Activated CD4-positive, alpha-beta T cell treated with anti-CD3 and anti-CD28 coated beads, Interleukin-2, amount 50 U/mL, for 24 hours (primary cell): ENCODE data around the gene CSF2RB.

Experiments
- DNase-seq, 2 donors: peaks; one replicate each; pipeline ENCODE4 v3.0.0-alpha.2; 2020; ENCODE audit warnings: low read depth in 1 of 2, low spot score in 1 of 2

The CSF2RB gene

DNA sequence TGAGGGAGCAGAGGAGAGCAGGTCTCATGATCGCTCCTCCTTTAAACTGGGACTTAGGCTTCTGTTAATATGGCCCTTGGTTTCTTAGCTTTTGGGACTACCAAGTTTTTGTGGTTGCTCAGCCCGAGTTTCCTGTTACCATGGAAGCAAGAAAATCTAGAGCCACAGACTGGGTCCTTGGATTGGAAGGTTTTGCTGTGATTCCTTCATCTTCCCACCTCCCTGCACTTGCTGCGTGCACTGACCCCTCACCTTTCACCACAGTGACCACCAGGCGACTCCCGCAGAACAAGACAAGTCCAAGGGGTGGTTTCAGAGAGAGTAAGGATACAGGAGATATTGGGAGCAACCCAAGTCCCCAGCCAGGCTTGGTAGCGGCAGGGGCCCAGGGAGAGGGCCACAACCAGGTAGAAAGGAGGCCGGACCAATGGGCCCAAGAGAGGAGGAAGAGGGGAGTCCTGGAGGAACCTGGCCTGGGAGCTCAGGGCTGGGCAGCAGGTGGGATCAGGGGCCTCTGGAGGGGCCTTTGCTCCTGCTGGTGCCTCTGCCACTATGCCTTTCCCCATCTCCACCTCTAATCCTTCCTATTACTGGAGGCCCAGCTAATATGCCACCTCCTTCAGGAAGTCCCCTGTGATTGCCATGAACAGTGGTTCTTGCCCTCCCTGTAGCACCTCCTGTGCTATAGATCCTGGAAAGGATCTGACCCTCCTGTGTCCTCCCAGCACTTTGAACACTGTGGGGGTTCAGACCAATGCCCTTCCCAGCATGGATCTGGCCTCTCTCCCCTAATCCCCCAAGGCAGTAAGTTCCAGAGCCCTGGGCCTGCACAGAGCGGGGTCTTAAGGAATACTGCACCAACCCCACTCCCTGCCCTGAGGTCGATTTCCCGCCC is 21.2 kb downstream of the CSF2RB start:
- no peak for DNase-seq

DNA sequence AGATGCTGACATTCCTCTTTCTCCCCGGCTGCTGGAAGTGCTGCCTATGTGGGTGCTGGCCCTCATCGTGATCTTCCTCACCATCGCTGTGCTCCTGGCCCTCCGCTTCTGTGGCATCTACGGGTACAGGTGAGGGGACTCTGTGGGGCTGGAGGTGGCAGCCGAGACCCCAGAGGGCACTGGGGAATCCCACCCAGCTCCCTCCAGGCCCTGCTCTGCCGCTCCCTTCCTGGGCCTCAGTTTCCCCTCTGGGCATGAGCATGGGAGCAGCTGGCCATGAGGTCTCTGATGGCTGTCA is 21.8 kb downstream of the CSF2RB start:
- DNase-seq: no peak

DNA sequence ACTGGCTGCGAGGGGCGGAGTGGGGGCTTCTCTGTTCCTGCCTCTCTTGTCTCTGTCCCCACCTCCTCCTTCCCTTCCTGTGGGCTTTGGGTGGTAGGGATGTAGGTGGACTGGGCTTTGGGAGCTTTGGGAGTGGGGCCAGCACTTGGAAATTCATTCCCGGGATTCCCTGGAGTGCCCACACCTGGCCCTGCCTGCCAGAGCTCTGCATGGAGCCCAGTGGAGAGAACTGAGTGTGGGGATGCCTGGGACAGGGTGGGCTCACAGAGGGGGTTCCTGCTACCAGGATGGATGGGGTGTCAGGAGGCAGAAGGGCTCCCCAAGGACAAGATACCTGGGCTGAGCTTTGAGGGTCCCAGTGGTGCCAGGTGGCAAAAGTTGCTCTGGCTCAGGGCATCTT is 22.3 kb downstream of the CSF2RB start:
- no peak for DNase-seq

DNA sequence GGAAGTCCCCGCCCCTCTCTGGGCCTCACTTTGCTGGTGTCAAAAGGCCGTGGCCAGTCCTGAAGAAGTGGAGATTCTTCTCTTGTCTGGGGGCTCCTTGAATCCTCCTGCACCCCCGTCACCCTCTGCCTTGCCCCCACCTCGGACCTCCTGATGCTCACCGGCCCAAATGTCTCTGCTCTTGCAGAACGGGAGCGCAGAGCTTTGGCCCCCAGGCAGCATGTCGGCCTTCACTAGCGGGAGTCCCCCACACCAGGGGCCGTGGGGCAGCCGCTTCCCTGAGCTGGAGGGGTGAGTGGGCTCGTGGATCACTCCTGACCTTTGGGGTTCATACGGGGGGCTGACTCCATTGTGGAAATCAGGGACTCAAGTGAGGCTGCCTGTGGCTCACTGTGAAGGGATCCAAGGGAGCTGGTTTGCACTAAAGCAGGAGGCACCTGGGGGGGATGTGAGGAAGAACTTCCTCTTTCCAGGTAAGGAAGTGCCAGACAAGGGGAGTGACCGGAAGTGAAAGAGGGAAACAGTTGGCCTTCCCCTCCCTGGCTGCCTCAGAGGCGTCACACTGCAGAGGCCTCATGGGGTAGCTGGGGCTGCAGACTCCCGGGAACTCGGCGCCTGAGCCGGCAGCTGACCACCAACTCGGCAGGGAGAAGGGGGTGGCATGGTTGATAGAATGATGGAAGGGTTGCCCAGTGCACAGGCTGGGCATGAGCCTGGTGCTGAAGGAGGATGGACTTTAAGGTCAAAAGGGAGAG is 23.1 kb downstream of the CSF2RB start:
- DNase-seq: no peak

DNA sequence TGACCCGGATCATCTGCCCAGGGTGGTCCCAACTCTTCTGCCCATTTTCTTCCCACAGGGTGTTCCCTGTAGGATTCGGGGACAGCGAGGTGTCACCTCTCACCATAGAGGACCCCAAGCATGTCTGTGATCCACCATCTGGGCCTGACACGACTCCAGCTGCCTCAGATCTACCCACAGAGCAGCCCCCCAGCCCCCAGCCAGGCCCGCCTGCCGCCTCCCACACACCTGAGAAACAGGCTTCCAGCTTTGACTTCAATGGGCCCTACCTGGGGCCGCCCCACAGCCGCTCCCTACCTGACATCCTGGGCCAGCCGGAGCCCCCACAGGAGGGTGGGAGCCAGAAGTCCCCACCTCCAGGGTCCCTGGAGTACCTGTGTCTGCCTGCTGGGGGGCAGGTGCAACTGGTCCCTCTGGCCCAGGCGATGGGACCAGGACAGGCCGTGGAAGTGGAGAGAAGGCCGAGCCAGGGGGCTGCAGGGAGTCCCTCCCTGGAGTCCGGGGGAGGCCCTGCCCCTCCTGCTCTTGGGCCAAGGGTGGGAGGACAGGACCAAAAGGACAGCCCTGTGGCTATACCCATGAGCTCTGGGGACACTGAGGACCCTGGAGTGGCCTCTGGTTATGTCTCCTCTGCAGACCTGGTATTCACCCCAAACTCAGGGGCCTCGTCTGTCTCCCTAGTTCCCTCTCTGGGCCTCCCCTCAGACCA is 24.0 kb downstream of the CSF2RB start:
- DNase-seq: no peak

DNA sequence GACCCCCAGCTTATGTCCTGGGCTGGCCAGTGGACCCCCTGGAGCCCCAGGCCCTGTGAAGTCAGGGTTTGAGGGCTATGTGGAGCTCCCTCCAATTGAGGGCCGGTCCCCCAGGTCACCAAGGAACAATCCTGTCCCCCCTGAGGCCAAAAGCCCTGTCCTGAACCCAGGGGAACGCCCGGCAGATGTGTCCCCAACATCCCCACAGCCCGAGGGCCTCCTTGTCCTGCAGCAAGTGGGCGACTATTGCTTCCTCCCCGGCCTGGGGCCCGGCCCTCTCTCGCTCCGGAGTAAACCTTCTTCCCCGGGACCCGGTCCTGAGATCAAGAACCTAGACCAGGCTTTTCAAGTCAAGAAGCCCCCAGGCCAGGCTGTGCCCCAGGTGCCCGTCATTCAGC is 24.6 kb downstream of the CSF2RB start:
- no peak for DNase-seq

DNA sequence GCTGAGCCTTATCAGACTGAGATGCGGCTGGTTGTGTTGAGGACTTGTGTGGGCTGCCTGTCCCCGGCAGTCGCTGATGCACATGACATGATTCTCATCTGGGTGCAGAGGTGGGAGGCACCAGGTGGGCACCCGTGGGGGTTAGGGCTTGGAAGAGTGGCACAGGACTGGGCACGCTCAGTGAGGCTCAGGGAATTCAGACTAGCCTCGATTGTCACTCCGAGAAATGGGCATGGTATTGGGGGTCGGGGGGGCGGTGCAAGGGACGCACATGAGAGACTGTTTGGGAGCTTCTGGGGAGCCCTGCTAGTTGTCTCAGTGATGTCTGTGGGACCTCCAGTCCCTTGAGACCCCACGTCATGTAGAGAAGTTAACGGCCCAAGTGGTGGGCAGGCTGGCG is 25.5 kb downstream of the CSF2RB start:
- no peak for DNase-seq

DNA sequence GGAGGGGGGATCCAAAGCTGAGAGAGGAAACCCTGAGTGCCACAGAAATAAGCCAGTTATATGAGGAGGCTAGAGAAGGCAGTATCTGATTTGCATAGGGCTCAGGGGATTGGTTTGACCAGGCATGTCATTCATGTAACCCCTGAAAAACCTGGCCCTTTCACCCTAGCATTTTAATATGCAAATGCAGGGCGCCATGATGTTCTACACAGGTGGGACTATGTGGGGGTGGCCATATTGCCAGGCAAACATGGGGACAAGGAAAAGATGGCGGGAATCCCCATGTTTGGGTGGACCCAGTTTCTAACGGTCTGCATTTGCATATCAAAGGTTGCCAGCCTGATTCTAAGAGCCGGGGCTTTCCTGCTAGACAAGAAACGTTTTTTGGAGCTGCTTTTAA is 27.2 kb downstream of the CSF2RB start:
- no peak for DNase-seq

DNA sequence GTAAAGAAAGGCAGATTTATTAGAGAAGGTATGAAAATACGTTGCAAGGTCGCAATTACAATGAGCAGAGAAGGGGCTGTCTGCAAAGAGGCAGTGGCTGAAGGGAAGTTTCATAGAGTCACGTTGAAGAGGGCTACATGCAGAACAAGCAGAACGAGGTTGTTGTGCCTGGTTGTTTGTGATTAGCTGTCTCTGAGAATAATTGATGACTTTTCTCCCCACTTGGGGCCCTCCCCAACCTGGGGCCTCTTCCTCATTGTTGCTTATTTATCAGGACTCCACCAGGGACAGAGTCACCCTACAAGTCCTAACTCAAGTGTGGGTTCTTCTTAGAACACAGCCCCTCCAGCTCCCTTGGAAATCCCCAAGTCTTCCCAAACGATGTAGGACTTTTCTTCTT is 29.1 kb downstream of the CSF2RB start:
- DNase-seq: no peak

DNA sequence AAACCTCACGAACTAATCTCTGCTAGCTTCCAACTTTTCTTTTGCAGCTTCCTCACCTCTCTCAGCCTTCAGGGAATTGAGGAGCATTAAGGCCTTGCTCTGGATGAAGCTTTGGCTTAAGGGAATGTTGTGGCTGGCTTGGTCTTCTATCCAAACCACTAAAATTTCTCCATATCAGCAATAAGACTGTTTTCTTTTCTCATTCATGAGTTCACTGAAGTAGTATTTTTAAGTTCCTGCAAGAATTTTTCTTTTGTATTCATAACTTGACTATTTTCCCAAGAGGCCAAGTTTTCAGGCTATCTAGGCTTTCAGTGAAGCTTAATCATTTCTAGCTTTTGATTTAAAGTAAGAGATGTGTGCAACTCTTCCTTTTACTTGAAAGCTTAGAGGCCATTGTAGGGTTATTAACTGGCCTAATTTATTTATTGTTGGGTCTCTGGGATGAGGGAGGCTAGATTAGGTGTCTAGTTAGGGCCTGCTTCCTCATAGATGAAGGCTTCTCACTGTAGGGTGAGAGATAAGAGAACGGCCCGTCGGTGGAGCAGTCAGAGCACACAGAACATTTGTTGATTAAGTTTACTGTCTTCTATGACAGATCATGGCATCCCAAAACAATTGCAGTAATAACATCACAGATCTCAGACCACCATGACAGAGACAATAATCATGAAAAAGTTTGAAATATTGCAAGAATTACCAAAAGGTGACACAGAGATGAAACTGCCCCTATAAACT is 33.2 kb downstream of the CSF2RB start:
- no peak for DNase-seq

DNA sequence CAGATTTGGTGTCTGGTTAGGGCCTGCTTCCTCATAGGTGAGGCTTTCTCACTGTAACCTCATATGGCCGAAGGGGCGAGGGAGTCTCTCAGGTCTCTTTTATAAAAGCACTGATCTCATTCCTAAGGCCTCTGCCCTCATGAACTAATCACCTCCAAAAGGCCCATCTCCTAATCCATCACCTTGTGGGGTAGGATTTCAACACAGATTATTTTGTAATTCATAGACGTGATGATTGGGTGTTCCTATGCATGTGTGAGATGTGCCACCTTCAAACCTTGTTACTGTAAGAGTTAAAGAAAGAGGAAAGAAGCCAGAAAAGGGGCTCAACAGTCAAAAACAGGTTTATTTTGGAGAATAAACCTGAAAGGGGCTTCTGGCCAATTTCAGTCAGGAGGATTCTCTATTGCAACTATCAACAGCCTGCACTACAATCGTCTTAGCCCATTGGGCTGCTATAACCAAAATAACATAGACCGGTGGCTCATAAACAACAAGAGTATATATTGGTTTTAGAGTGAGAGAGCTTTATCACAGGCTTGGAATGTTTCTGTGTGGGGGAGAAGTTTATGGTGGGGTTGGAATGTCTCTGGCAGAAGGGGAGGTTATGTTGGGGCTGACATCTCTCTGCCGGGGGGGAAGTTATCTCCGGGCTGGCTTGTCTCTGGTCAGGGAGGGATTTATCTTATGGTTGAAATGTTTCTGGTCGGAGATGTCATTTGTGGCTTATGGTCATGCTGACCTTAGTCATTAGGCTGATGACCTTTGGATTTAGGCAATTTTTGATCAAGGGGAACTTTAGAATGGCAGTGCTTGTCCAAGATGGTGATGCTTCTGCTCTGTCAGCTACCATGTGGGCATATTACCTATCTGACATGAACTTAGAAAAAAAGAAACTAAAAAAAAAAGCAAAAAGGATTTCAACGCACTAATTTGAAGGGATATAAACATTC is 35.1 kb downstream of the CSF2RB start:
- DNase-seq: no peak

DNA sequence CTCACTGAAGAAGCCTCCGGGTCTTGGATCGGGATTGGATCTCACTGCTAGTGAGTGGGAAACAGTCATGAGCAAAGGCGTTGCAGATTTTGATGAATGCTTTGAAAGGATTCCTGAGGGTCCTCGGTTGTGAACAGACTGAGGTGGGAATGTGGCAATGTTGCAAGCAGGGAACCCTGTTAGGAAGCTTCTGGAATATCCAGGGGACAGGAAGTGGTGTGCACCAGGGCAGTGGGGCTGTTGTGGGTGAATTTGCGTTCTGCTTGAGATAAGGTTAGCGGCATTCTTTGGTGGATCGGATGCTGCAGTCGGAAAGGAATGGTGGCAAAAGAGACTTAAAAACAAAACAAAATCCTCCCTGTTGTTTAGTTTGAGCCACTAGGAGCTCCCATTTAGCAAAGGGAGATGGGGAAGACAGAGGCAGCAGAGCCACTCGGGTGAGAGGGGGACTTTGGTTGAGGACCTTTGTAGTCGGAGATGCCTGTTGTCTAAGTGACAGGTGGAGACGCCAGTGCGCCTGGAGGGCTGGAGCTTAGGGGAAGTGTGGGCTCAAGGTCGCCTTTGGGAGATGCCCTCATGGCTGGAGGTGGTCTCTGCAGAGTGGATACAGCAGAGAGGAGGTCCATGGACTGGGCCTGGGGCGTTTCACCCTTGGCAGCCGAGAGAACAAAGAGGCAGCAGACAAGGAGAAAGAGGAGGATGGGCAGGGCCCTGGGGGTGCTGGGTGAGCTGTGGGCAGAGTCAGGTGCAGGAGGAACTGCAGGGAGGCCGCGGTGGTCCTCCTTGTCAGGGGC is 37.6 kb downstream of the CSF2RB start:
- DNase-seq: no peak

DNA sequence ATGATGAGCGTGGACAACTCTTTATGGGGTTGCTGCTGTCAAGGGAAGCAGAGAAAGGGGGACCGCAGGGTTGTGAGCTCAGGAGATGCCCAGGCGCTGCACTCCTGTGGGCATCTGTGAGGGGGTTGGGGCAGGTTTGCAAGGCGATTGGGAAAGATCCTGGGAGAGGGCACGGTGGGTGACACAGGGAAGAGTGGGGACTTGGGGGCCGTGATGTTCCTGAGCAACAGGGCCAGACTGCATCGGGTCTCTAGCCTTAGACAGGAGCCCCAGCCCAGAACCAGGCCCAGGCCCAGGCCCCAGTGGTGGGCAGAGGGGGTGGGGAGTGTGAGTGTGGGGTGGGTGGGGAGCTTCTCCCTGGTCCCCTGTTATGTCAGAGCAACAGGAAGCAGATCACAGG is 38.3 kb downstream of the CSF2RB start:
- DNase-seq: no peak

DNA sequence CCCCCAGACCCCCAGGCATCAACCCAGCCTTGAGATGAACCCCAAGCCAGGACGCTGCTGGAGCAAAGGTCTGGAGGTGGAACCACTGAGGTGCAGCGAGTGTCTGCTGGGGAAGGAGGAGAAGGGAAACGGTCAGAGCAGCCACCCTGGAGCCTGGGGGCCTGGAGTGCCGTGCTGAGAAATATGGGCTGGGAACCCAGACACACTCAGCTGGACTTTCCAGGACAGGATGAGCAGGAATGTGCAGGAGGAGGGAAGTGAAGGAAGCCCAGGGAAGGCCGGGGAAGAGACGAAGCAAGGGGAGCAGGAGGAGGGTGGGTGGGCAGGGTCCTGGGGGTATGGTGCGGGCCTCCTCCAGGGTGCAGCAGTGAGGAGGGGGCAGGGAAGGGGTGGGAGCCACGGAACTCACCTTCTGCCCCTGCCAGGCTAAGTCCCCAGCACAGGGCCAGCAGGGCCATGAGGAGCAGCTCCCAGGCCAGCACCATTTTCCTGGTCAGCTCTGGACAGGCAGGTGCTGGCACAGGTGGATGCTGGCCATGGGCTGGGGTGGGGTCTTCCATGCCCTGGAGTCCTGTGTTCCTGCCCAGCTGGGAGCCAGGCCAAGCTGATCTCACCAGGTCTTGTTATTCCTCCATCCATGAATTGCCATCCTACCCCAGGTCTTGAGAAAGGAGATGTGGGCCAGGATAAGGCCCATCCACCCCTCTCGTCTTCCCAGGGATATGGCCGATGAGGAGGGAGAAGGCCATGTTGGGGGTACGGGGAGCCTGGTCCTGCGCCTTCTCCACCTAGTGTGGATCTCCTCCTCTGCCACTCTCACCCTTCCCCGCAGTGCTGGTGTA is 40.0 kb downstream of the CSF2RB start:
- DNase-seq: no peak

DNA sequence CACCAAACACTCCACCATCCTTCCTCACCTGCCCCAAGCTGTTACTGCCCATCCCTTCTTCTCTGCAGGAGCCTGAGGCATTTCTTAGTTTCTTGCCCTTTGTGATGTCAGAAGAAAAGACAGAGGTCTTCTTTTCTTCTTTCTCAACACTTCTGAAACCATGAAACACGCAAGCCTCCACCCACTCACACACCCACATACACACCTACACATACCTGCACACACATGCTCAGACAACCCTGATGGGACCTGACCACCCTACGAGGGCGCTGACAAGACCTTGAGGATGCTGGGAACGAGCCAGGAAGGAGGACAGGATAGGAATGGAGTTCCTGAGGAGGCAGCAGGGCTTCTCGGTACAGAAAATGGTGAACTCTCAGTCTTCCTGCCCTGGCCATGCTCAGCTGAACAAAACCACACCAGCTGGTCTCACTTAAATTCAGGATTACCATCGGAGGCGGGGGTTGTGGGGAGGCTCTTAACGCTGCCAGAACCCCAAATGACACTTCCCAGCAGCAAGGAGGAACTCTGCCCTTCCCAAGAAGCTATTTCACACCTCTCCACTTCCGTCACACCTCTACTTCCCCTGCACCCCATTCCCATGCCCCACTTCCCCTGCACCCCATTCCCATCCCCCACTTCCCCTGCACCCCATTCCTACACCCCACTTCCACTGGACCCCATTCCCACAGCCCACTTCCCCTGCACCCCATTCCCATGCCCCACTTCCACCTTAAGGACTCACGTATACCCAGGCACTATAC is 41.0 kb downstream of the CSF2RB start:
- DNase-seq: no peak

DNA sequence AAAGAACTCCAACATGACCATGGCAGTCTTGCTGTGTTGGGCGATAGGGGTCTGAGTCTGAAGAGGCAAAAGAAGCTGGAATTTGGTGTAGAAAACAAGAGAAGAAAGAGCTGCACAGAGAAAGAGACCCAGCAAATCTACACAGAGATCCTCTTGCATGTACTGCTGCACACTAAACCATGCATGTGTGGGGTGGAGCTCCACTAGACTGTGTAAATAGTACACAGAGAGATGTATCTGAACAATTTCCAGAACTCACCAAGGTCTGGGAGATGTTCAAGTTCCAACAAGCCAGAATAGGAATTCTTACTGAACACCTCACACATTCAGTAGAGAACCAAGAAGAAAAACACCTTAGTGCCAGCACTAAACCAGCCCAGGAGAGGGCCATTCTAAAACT is 42.3 kb downstream of the CSF2RB start:
- no peak for DNase-seq

DNA sequence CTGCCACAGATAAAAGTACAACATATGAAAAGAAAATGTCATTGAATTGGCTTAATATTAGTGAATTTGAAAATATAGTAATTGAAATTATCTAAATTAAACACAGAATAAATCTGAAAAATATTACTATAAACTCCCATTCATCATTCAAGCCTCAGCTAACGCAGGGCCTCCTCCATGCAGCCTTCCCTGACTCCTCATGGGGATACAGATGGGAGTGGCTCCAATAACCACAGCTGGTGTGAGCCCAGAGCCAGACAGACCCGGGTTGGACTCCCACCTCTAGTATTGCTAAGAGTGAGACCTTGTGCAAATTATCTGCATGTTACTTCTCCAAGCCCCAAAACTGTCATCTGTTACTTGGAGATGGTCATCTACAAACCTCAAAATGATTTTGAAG is 44.9 kb downstream of the CSF2RB start:
- DNase-seq: no peak

DNA sequence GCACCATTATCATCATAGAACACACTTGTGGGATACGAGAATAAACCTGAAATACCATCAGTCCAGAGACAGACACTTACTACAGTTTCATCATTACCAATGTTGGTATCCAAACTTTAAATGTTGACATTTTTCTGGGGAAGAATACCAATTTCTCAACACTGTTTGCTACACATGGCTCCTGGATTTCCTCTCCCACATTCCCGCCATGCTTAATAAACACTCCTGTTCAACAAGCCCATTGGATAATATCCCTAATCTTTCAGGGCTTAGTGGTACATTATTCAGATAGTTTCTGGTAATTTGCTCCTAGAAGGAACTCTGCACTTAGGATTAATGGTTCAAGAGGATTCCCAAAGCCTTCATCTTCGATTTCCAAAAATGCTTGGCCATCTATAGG is 48.2 kb downstream of the CSF2RB start:
- no peak for DNase-seq
